ENCODE data around the gene PIM3. TPM values are rescaled to one million over a fixed set of nuclear protein-coding genes. Genes with fewer than 3 reads are reported as not detected.

The PIM3 gene
- polyA plus RNA-seq, 1 experiment: 8.3 TPM

- Histone ChIP-seq H3K4me3 (ENCODE audit: low read depth, low read length) (peak overlapping the region; percentile 90), H3K36me3 (ENCODE audit: control insufficient read depth, insufficient read depth, low read length) (peaks cover 18% of the 10 kb centered on the region), H3K27me3 (ENCODE audit: control insufficient read depth, insufficient read depth, low read length) (no peaks in the 10 kb centered on the region)
- TF ChIP-seq CTCF (IDR thresholded peaks at IDR 0.05; ENCODE audit: insufficient read depth, low read depth, low read length): no peak
- no peak for DNase-seq (ENCODE audit: low read depth)
- POLR2A ChIA-PET: no interaction called here
- CTCF ChIA-PET: no interaction called here
These were observed 1.4 kb upstream of the PIM3 start for GRCh38 chr22:49958931-49959781.

DNA sequence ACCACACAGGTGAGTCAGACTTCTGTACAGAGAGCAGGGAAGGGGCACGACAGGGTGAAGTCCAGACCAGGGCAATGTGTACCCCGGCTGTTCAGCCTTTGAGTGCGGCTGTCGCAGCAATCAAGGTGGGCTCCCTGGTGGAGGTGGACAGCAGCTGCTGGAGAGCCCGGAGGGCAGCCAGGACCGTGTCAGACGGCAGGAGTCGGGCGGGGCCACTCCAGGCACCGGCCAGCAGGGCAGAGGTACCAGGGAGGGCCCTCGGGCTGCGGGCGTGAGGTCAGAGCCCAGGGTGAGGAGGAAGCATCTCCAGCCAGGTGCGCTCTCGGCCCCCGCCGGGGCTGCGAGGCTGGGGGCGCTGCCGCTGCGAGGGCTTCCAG, 802 bp upstream of the PIM3 start:
- H3K36me3 ChIP-seq (ENCODE audit: control insufficient read depth, insufficient read depth, low read length): peaks cover 22% of the 10 kb centered on the region
- TF ChIP-seq CTCF (IDR thresholded peaks at IDR 0.05; ENCODE audit: insufficient read depth, low read depth, low read length): no peak
- DNase-seq (ENCODE audit: low read depth): no peak
- POLR2A ChIA-PET: no interaction called here
- no peaks in the 10 kb centered on the region for H3K27me3 ChIP-seq (ENCODE audit: control insufficient read depth, insufficient read depth, low read length)
- peak overlapping the region; percentile 90 for H3K4me3 ChIP-seq (ENCODE audit: low read depth, low read length)
- CTCF ChIA-PET: interaction anchor here (1.5 kb wide), 1 partner anchor 26 kb away, joined by 4 read pairs; no protein-coding TSS in a partner anchor

- no peak for DNase-seq (ENCODE audit: low read depth)
- Histone ChIP-seq H3K4me3 (ENCODE audit: low read depth, low read length) (peak overlapping the region; percentile 90), H3K27me3 (ENCODE audit: control insufficient read depth, insufficient read depth, low read length) (no peaks in the 10 kb centered on the region), H3K36me3 (ENCODE audit: control insufficient read depth, insufficient read depth, low read length) (peaks cover 27% of the 10 kb centered on the region)
- no peak for TF ChIP-seq CTCF (IDR thresholded peaks at IDR 0.05; ENCODE audit: insufficient read depth, low read depth, low read length)
- ChIA-PET CTCF (interaction anchor here (1.5 kb wide), 1 partner anchor 28 kb away, joined by 4 read pairs; no protein-coding TSS in a partner anchor), POLR2A (no interaction called here)
These were observed 531 bp downstream of the PIM3 start for GRCh38 chr22:49961005-49961600.

DNA sequence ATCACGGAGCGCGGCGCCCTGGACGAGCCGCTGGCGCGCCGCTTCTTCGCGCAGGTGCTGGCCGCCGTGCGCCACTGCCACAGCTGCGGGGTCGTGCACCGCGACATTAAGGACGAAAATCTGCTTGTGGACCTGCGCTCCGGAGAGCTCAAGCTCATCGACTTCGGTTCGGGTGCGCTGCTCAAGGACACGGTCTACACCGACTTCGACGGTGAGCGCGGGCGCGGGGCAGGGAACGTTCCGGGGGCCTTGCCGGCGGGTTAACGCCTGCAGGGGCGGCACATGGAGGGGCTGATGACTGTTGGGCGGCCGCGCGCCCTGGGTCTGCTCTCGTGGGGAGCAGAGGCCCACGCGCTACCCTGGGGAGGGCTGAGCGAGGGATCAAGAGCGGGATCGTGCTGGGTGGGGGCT, 1.0 kb downstream of the PIM3 start:
- ChIA-PET CTCF (interaction anchor here (1.5 to 1.8 kb wide), 2 partner anchors 28 to 69 kb away, joined by 4 to 8 read pairs; no protein-coding TSS in a partner anchor), POLR2A (interaction anchor here (1.0 kb wide), 1 partner anchor 26 kb away, joined by 3 read pairs; no protein-coding TSS in a partner anchor)
- TF ChIP-seq CTCF (IDR thresholded peaks at IDR 0.05; ENCODE audit: insufficient read depth, low read depth, low read length): no peak
- no peaks in the 10 kb centered on the region for H3K27me3 ChIP-seq (ENCODE audit: control insufficient read depth, insufficient read depth, low read length)
- DNase-seq (ENCODE audit: low read depth): no peak
- H3K4me3 ChIP-seq (ENCODE audit: low read depth, low read length): peak overlapping the region; percentile 90
- H3K36me3 ChIP-seq (ENCODE audit: control insufficient read depth, insufficient read depth, low read length): peaks cover 27% of the 10 kb centered on the region
